NCI-H2081 treated with DMSO at 0.1 percent for 48 hours (cell line): ENCODE results near the gene EIPR1.

ENCODE experiments used
- DNase-seq: peaks from one replicate; lab custom pipeline; 2025; lab: John Stamatoyannopoulos, UW

The EIPR1 gene

DNA sequence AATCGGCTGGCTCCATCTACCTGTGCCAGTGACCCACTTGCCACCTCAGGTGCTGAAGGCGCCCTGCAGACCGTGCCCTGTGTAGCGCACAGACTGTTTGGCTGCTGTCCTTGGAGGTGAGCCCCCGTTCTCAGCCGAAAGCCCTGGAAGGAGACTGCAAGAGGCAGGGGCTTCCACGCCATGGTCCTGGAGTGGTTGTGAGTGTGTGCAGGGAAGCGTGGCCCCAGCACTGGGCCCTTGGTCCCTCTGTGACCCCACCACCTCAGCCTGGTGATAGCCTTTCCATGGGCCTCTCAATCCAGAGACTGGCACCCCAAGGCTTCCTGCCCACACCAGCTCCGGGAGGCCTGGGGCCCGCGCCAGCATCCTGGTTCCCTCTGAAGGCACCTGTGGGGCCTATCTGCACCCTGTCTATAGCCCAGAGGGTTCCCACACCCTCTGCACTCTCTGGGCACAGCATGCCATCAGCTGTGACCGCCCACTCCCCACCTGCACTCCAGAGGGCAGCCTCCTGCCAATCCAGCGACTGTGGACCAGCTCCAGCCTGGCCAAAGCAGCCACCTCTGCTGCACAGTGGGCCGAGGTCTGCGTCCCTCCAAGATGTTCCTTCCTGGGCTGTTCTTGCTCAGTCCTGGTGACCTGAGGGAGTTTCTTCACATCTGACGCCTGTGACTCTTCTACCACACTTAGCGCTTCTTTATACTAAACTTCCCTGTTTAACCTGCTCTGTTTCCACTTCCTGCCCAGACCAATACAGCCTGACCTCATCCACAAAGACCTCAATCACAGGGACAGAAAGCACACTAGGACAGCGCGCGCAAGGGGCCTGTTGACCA is 109.5 kb downstream of the EIPR1 start:
- no peak for DNase-seq

DNA sequence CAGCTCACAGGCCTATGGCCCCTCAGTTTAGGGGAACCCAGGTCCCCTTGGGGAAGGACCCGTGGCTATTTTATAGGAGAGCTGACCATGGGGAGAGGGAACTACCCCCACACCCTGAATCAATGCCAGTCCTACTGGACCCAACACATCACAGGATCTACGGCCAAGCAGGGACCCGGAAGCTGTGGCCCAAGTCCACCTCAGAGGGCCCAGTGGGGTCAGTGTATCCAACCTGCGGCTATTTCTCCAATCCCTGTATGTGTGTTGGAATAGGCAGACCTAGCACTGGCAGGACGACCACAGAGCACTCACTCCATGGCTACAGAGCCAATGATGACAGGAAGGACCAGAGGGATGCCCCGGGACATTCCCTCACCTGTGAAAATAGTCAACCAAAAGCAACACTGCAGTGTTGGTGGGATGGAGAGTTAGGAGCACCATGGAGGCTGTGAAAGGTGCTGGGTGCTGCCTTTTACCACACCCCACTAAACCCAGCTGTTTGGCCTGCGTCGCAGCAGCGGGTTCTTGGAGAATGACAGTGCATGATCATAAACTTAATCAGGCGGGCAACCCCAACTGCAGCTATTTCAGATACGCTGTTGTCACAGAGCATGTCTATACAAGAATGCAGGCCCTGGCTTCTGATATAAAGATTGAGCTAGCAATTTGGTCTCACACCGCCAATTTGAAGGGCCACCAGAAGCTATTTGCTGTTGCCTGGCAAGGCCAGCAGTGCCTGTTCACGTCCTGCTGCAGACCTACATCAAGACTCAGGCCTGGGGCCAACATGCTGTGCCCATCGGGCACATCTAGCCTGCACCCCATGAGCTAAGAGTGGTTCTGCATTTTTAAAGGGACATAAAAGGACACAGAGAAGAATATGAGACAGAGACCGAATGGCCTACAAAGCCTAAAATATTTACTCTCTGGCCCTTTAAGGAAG is 110.4 kb downstream of the EIPR1 start:
- DNase-seq: no peak

DNA sequence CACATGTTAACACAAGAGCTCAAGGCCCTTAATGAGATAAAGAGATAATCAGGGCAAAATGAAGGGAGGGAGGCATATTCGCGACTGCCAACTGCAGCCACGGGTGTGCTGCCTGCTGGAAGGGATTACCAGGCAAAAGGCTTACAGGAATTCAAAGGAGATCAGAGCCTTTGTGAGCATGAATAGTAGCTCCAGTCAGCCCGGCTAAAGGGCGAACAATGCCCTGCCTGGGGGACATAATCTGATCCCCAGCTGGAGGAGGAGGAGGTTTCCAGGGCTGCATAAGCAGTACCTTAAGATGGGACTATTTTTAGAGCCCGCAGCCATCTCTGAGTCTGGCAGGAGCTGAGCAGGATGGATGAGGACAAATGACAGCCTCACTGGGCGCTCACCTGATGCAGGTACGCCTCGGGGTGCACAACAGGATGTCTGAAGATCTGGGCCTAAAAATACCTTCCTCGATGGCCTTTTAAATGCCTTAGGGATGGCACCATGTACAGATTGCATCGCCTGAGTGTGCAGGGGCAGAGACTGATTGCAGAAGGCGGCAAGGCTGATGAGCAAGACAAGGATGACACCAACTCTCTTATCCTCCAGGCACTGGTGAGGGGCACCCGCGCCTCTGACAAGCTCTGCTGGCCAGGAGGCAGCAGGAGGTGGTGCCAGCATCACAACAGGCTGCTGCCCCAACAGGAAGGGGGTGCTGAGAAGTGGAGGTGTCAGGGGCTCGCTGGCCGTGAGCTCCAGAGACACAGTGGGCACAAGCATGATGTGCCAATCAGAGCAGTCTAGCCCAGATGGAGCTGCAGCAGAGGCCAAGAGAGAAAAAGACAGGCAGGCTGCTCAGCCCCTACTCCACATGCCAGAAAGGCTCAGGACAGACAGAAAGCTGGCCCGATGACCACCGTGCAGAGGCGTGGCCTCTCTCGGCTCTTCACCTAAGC is 111.4 kb downstream of the EIPR1 start:
- no peak for DNase-seq

DNA sequence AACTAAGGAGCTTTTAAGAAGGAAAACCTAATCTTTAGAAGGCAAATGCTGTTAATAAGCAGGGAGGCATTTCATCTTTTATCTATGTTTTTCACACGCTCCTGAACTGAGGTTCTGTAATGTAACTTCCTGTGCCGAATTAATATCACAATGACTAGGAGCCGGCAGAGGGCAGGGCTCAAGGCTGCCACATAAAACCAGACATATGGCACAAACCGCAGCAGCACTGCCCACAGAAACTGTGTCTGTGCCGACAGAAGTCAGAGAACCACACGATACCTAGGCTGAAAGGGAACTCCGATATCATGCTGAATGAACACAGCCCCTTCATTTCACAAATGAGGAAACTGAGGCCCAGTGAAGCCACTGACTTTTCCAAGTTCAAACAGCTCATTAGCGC is 112.1 kb downstream of the EIPR1 start:
- no peak for DNase-seq

DNA sequence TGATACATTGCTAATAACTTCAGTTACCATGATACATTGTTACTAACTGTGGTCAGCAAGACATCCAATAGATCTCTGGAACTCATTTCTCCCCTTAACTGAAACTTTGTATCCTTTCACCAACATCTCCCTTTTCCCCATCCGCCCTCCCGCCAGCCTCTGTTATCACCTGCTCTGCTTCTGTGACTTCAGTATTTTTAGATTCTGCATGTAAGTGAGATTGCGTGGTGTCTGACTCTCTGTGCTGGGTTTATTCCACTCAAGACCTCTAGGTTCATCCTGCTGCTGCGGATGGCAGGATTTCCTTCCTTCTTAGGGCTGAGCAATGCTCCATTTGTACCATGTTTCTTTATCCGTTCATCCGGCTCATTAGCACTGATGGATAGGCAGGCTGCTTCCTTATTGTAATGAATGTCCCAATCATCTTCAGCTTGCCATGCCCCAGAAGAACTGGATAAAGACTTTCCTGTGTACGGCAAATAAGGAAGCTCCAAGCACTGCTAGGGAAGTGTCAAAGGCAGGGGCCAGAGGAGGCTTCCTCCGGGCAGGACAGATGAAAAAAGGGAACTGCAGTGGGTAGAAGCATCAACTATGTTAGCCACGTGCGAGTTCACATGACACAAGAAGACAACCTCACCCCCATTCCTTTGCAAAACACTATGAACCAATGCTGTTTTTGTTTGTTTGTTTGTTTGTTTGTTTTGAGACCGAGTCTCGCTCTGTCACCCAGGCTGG is 113.4 kb downstream of the EIPR1 start:
- DNase-seq: no peak

DNA sequence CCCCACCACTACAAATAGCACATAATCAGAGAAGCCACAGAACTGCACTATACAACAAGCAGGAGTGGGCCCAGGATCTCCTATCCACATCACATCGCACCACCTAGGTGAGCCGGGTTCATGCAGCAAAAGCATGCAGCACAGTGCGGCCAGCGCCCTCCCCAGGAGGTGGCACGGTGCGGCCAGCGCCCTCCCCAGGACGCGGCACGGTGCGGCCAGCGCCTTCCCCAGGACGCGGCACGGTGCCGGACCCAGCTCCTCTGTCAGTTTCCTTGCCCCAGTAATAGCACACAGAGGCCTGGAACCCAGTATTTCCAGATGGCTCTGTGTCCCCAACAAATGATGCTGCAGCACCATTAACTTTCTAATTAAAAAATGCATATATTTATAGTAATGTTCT is 114.1 kb downstream of the EIPR1 start:
- no peak for DNase-seq

DNA sequence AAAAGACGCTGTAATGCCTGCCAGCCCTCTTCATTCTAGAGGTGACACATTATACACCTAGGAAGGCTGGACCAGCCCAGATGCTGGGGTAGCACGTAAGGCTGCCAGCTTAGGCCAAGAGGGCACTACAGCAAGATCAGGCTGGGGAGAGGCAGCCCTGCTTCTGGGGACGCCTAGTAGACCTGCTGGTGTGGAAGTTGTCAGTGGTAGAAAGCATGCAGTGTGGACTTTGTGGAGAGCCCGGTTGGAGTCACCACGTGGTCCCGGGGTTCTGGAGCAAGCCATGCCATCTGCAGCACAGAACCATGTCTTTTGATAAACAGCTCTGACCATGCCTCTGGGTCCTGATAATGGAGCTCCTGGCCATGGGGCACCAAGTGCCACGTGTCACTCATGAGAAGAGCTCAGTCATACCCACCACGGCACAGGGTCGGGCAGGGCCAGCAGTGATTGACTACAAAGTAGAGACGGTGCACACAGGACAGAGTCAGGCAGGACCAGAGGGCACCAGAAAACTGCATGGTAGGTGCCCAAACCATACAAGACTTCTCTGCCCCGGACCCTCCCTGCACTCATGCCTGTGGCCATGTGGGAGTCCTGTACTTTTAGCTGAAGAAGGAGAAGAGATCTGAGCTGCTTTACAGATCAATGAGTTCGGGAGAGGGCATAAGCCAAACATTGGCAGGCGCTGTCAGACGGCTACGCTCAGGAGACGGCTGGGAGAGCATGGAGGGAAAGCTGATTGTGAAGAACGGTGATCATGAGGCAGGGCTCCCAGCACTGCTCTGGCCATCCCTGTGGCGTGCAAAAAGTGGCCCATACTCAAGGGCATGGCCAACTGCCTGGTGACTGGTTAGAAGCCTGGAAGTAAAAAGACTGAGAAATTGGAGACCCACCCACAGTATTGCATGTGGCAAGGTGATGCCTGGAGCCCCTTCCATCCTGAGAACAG is 114.9 kb downstream of the EIPR1 start:
- no peak for DNase-seq

DNA sequence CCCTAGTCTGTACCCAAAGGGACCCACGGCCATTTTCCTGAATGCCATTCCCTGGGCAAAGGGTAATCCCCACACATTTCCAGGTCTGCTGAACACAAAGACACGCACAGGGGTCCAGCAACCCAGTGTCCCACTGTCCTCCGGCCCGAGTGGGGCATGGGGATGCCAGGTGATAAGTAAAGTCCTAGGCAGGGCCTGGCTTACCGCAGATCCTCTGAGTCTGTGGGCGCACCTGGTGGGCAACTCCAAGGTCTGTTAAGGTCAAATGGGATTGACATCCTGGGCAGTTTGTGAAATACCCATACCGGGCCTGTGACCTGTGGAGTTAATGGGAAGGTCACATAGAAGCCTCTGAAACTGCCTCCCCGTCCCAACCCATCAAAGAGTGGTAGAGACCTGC is 116.1 kb downstream of the EIPR1 start:
- no peak for DNase-seq

DNA sequence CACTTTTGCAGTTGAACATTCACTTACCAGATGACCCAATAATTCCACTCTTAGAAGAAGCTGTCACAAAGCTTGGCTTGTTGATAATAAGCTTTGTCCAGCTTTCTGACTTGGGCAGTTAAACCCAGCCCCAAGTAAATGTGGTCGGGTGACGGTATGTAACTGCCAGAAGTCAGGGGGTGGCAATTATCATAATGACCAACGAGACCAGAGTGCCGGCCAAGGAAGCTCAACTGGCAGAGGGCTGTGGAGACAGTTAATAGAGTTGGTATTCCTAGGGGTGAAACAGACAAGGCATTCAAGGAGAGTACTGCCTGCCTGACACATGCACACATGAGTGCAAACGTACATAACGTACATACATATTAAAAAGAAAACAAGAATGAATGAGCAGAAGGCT is 116.7 kb downstream of the EIPR1 start:
- no peak for DNase-seq

DNA sequence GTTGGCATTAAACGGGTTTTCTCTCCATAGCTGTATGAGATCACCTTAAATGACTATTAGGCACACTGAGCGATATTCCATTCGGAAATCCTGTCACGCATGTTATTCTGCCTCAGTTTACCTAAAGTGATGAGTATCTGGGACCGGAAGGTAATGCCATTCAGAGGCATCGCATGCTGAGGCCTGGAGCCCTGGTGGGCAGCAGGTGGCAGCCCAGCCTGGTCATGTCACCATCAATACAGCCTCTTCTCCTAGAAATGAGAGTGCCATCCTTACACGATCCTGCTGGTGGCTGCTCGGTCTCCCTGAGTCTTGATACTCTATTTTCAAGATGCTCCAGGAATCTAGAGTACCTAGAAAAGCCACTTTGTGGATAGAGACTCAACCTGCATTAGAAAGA is 119.8 kb downstream of the EIPR1 start:
- DNase-seq: no peak

DNA sequence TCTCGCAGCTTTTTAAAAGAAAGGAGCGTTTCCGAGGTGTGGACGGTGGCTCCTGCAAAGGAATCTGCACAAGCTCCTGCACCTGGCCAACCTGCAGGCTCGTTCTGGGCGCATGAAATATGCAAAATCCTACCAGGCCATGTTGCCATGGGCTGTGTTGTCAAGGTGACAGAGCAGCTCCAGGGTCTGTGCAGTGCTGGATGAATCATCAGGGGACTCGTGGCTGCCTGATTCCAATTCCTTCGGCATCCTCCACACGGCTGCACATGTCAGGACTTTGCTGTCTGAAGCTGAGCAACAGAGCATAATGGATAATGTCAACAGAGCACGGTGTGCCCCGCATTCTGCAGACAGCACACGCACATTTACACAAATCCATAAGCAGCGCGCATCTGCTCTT is 120.5 kb downstream of the EIPR1 start:
- DNase-seq: no peak

DNA sequence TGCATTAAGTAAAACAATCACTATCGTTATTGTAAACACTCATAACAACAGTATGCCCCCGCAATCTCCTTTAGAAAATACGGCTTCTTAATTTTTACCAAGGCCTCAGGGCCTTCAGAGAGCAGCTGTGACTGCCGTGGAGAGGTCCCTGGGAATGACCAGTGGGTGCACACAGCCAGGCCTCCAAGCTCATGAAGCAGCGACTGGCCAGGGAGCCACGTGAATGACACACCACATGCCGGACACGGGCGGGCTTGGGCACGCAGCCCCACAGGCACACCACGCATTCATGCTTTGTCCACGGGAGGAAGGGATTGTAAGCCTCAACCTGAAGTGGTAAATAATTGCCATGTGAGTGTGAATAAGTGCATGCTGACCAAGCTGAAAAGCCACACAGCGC is 121.0 kb downstream of the EIPR1 start:
- no peak for DNase-seq

DNA sequence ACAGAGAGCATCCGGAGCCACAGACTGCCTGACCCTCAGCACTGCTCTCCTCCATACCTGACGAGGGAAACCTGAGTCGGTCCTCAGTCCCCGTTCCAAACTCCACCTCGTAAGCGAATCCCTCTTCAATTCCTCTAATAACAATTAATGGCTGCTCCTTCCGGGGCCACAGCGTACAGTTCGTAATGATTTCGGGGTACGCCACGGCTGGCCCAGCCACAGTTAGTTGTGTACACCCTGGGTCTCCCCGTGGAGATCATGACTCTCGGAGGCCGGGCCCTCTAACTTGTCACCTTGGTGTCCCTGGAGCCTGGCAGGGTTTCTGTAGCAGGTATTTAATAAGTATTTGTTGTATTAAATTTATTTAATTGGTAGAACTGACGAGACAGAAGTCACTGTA is 121.5 kb downstream of the EIPR1 start:
- no peak for DNase-seq

DNA sequence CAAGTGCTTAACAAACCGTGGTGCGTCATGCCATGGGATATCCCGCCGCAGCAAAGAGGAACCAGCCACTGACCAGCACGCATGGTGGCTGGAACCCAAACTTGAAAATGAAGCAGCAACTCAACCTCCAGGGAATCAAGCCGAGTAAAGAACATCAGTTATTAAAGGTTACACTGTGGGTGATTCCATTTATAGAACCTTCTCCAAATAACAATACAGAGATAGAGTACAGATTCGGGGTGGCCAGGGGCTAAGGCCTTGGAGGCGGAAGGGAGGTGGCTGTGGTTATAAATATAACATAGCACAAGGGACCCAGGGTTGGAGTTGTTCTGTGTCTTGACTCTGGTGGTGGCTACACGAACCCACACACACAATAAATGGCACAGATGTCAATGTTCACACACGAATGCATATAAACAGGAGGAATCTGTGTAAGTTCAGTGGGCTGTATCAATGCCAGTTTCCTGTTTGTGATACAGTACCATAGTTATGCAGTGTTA is 123.1 kb downstream of the EIPR1 start:
- DNase-seq: no peak

DNA sequence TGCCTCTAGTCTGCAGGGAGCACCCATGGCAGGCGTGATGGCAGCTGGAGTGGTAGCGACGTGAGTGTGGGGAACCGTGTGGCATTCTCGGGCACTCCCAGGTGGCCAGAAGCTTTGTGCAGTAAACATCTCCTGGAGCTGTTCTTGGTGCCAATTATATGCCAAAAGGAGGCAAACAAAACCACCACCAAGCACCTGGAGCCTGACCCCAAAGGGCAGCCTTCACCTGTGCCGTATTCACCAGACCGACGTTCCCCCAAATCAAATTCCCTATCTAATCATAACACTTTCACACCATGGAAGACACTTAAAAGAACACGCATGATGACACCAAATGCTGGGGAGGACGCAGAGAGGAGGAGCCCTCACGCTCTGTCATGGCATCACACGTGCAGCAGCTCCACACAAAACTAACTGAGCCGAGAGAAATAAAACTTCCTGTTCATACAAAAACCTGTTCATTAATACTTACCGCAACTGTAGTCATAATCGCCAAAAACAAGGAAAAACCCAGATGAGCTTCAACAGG is 123.6 kb downstream of the EIPR1 start:
- no peak for DNase-seq

DNA sequence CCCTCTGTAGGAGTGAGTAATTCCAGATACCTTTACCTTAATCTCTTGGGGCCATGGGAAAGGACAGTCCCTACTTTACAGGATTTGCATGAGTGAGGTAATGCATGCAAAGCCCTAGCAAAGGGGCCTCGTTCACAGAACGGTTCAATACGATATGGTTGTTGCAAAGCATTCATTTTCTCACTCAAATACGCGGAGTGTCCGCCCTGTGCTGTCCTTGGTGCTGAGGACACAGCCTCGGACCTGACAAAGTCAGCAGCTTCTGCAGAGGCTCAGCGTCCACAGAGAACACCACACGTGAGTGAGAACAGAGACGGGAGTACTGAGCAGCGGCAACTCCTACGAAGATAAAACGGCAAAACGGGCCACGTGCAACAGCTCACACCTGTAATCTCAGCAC is 125.7 kb downstream of the EIPR1 start:
- DNase-seq: no peak

DNA sequence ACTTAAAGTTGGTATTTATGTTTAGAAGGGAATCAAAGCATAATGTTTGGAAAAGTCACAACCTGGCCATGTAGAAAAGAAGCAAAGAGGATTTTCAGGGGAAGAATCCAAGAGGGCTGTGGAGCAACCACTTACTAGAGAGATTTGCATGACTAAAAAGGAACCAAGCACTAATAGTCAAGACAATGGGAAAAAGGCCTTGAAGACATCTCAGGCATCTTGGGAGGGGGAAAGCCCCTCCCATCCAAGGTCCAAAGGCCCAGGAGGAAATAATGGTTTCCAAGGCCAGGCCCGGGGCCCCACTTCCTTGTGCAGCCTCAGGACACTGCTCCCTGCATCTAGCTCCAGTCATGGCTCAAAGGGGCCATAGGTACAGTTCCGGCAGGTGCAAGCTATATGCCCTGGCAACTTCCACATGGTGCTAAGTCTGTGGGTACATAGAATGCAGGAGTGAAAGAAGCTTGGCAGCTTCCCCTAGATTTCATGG is 128.1 kb downstream of the EIPR1 start:
- DNase-seq: no peak

DNA sequence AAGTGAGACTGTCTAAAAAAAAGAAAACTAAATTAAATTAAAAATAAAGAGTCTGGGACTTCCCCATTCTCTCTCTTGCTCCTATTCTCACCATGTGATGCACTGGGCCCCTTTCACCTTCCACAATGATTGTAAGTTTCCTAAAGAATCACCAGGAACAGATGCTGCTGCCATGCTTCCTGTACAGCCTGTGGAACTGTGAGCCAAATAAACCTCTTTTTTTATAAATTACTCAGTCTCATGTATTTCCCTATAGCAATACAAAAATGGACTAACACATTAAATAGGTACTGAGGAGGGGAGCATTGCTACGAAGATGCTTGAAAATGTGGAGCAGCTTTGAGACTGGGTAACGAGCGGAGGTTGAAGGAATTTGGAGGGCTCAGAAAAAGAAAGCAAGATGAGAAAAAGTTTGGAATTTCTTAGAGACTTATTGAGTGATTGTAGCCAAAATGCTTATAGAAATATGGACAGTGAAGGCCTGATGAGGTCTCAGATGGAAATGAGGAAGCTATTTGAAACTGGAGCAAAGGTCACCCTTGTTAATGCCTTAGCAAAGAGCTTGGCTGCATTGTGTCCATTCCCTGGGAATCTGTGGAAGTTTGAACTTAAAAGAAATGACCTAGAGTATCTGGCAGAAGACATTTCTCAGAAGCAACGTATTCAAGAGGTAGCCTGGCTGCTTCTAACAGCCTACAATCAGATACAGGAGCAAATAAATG is 128.7 kb downstream of the EIPR1 start:
- no peak for DNase-seq
